ENCODE measurements around the gene PATJ.

Gene PATJ

GRCh38 chr1:61776091-61776490 lies 33.8 kb downstream of the PATJ start:
- no peak overlapping the region for H3K4me3 ChIP-seq (ENCODE audit: low read depth, low read length)
- no peaks in the 10 kb centered on the region for H3K9me3 ChIP-seq (ENCODE audit: control insufficient read depth, insufficient read depth, low read depth, low read length)
- ChIA-PET POLR2A (no interaction called here), CTCF (interaction anchor here (0.5 kb wide), 1 partner anchor 18 kb away, joined by 3 read pairs; no protein-coding TSS in a partner anchor)
- peaks cover 10 to 36% of the 10 kb centered on the region in 2 experiments for H3K36me3 ChIP-seq (ENCODE audit: control insufficient read depth in 2 of 2, insufficient read depth in 1 of 2, low read length in 2 of 2)
- no peaks in the 10 kb centered on the region for H3K4me1 ChIP-seq (ENCODE audit: control insufficient read depth, insufficient read depth, low read length)
- TF ChIP-seq ZNF24 (tag by site-specific recombination; IDR thresholded peaks at IDR 0.05), result no peak
- TF ChIP-seq GFI1B (tag by site-specific recombination; IDR thresholded peaks at IDR 0.05), result no peak
- TF ChIP-seq ZNF138 (tag by site-specific recombination; IDR thresholded peaks at IDR 0.05; ENCODE audit: borderline replicate concordance), result no peak
- TF ChIP-seq ZNF169 (tag by site-specific recombination; IDR thresholded peaks at IDR 0.05), result no peak
- TF ChIP-seq PBX3 (CRISPR knock-in tag; IDR thresholded peaks at IDR 0.05), result no peak
- TF ChIP-seq ZNF777 (tag by site-specific recombination; IDR thresholded peaks at IDR 0.05; ENCODE audit: borderline replicate concordance), result no peak
- no peak for TF ChIP-seq SCRT2 (tag by site-specific recombination; IDR thresholded peaks at IDR 0.05)
- TF ChIP-seq ZNF571 (tag by site-specific recombination; IDR thresholded peaks at IDR 0.05), result no peak
- no peak for TF ChIP-seq SALL2 (tag by site-specific recombination; IDR thresholded peaks at IDR 0.05; ENCODE audit: borderline replicate concordance)
- no peak for TF ChIP-seq ZNF302 (tag by site-specific recombination; IDR thresholded peaks at IDR 0.05; ENCODE audit: low read depth)
- no peak for TF ChIP-seq ZSCAN16 (tag by site-specific recombination; IDR thresholded peaks at IDR 0.05)
- no peak for TF ChIP-seq ZNF398 (tag by site-specific recombination; IDR thresholded peaks at IDR 0.05)
- TF ChIP-seq SP2 (tag by site-specific recombination; IDR thresholded peaks at IDR 0.05), result no peak
- TF ChIP-seq ZNF132 (tag by site-specific recombination; IDR thresholded peaks at IDR 0.05; ENCODE audit: borderline replicate concordance), result no peak
- TF ChIP-seq BCL6B (tag by site-specific recombination; IDR thresholded peaks at IDR 0.05), result no peak
- no peak for TF ChIP-seq ZNF280D (tag by site-specific recombination; IDR thresholded peaks at IDR 0.05)
- TF ChIP-seq ZNF394 (tag by site-specific recombination; IDR thresholded peaks at IDR 0.05; ENCODE audit: borderline replicate concordance), result no peak
- no peak overlapping the region for H3K27ac ChIP-seq (ENCODE audit: extremely low read depth, low read depth, low read length)

- H3K4me3 ChIP-seq (ENCODE audit: low read depth, low read length), result no peak overlapping the region
- POLR2A ChIA-PET, result no interaction called here
- H3K36me3 ChIP-seq (ENCODE audit: control insufficient read depth in 2 of 2, insufficient read depth in 1 of 2, low read length in 2 of 2), result peaks cover 3 to 32% of the 10 kb centered on the region in 2 experiments
- CTCF ChIA-PET, result interaction anchor here (0.6 kb wide), 1 partner anchor 35 kb away, joined by 3 read pairs; no protein-coding TSS in a partner anchor
- no peaks in the 10 kb centered on the region for H3K9me3 ChIP-seq (ENCODE audit: control insufficient read depth, insufficient read depth, low read depth, low read length)
- H3K27ac ChIP-seq (ENCODE audit: extremely low read depth, low read depth, low read length), result no peak overlapping the region
- no peaks in the 10 kb centered on the region for H3K4me1 ChIP-seq (ENCODE audit: control insufficient read depth, insufficient read depth, low read length)
- TF ChIP-seq ZNF10 (tag by site-specific recombination; IDR thresholded peaks at IDR 0.05), result peak; percentile 93
- no peak for TF ChIP-seq ZNF530 (tag by site-specific recombination; IDR thresholded peaks at IDR 0.05; ENCODE audit: low read depth)
These were observed 37.0 kb downstream of the PATJ start for GRCh38 chr1:61779231-61779630.
